GM18951 (cell line): ENCODE data around the gene ANAPC4.

Source experiments
- POLR2A ChIP-seq: IDR thresholded peaks from 4 replicates; pipeline ENCODE4 v1.6.1; 2011; ENCODE audit warnings: mild to moderate bottlenecking; ENCODE audit not compliant: insufficient read length, insufficient read depth; ENCODE audit errors: extremely low read depth
- in situ Hi-C: fragments of 300-500 bp; cut with MboI; formaldehyde crosslinking; loops from one replicate; pipeline ENCODE4 v1.12.0; 2022; ENCODE audit warnings: low sequenced_read_pairs, mixed read lengths, inconsistent platforms; ENCODE audit not compliant: unreplicated experiment

Gene ANAPC4

DNA sequence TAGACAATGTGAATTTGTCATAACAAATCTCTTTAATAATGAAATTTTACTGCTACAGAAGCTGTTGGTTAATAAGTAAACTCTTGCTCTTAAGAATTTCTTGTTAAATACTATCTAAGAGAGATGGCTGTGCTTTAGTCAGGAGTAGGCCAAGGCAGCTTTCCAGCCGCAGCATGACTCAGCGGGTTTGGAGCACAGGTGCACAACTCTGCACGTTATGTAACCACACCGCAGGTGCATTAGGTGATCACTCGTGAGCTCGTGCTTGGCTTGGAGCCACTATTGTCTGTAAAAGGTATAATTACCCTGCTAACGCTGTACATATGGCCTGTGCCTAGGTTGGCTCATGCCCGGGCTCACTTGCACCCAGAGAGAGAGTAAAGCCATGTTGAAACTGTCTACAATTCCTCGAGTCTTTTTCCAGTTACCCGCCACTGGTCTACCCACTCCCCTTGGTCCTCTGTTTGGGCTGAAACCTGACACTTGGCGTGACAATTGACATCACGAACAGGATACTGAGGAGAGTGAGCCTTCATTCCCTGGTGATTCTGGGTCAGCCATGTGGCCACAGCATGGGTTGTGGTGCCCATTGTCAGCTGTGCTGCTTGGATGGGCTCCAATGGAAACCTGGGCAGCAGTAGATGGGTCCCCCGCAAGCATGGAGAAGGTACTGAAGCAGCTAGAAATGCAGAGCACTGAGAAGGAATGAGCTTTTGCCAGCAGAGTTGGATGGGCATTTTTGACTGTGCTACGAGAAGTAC is 18.4 kb upstream of the ANAPC4 start:
- in situ Hi-C loops = loop anchor here (25.0 kb wide), 1 partner anchor 371 kb away; no protein-coding TSS in a partner anchor
- no peak for TF ChIP-seq POLR2A

DNA sequence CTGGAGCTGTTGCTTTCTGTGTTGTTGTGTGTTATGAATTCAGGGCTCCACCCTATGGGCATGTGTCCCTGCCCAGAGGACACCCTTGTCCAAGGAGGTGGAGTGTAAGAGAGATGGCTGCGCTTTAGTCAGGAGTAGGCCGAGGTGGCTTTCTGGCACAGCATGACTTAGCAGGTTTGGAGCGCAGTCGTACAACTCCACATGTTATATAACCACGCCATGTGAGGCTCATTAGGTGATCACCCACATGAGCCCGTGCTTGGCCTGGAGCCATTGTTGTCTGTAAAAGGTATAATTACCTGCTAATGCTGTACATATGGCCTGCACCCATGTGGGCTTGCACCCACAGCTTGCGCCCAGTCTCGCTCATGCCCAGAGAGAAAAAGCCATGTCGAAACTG is 15.8 kb upstream of the ANAPC4 start:
- no peak for TF ChIP-seq POLR2A
- in situ Hi-C loops = loop anchor here (10.0 to 25.0 kb wide), 2 partner anchors 186 to 374 kb away; no protein-coding TSS in a partner anchor

DNA sequence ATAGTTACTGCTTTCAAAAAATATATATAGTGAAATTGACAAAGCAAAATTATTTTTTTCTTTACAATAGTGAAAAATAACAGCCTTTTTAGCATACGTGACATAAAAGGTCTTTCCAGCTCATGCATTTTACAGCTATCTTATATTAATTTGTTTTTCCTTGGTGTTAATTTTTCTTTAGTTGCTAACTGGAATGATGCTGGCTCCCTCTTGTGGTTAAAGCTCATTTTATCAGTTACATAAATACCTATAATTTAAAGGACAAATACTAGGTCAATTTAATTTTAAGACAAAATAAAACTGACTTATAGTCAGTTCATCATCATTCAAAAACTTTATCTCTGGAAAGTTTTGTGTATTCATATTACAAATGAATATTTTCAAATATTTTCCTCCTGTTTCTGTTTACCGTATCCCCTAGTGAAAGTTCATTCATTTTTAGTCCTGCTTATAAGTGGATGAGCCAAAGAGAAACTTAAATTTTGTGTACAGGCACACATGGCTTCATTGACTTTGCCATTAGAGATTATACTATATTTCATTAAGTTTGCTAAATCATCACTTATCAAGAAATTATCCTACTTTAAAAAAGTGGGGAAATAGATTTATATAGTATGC is 9.9 kb upstream of the ANAPC4 start:
- TF ChIP-seq POLR2A = no peak
- in situ Hi-C loops = loop anchor here (10.0 to 25.0 kb wide), 2 partner anchors 192 to 380 kb away; no protein-coding TSS in a partner anchor

DNA sequence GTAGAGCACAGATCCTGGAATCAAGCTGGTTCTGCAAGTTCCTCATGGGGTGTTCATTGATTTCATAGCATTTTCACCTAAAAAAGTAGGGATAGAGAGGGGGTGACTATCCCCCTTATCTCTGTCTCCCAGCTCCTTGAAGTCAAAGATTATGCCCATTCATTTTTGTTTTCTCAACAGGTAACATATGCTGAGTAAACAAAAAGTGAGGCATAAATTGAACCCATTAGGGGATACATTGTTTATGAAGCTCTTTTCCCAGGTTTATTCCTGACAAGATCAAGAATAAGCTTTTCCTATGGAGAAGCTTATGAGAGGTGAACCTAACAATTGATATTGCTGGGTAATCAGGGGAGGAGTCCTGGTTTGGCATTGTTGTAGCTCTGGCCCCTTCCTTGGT is 9.2 kb upstream of the ANAPC4 start:
- no peak for TF ChIP-seq POLR2A
- in situ Hi-C loops = loop anchor here (10.0 to 25.0 kb wide), 2 partner anchors 193 to 381 kb away; no protein-coding TSS in a partner anchor

- in situ Hi-C loops = loop anchor here (10.0 to 25.0 kb wide), 2 partner anchors 194 to 381 kb away; no protein-coding TSS in a partner anchor
- no peak for TF ChIP-seq POLR2A
Observed at GRCh38 chr4:25368315-25368714, 8.7 kb upstream of the ANAPC4 start.

GRCh38 chr4:25370242-25370641 is 6.8 kb upstream of the ANAPC4 start:
- no peak for TF ChIP-seq POLR2A
- in situ Hi-C loops = loop anchor here (25.0 kb wide), 1 partner anchor 383 kb away; no protein-coding TSS in a partner anchor

GRCh38 chr4:25372549-25372948 is 4.5 kb upstream of the ANAPC4 start:
- in situ Hi-C loops = loop anchor here (25.0 kb wide), 1 partner anchor 385 kb away; no protein-coding TSS in a partner anchor

DNA sequence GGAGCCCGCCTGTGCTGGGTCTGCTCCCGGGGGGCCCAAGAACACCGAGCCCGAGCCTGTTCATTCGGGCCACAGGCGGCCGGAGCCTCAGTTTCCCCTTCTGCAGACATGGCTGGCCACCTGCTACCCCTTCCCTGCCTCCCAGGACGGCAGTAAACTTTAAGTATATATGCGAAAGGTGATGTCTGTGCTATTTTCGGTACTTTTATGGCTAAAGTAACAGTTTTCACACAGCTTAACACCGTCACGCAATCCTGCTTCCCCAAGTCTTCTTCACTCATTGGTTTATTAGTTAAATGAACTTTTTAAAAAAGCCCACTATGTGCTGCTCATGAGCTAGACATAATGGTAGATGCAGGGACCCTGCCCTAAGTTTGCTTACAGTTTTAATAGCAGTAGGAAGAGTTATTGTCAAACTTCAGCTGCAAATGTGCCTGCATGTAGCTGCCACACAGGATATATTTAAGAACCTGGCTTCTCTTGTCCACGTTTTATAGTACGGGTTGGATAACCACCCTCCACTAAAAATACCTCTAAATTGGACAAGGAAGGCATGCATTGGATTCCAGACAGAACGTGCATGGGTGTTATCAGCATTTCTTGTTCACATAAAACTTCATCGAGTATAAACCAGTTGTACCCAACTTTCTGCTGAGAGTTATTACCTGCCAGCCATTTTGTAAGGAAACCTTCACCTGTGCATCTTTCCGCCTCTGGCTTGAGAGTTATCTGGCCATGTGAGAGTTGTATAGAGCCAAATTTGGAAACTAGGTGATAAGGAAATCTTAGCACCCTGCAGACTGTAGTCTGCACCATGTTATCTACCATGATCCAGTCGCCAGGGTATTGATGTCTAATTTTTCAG is 741 bp downstream of the ANAPC4 start:
- in situ Hi-C loops = no loop called here
- no peak for TF ChIP-seq POLR2A

DNA sequence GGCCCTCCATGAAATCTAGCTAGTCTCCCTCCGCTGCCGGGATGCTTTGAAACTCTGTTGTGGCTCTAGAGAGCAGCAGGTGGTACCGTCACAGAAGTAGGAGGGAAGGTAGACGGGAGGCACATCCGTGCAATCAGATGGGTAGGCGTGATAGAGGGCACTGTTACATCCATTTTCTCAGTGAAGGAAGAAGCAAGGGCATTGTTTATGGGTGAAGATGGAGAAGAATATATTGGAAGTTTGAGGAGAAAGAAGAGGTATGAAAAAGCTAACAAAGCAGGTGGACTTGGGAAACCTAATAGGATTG is 1.3 kb downstream of the ANAPC4 start:
- in situ Hi-C loops = no loop called here
- no peak for TF ChIP-seq POLR2A

- no peak for TF ChIP-seq POLR2A
- in situ Hi-C loops = no loop called here
Observed at GRCh38 chr4:25379591-25379990, 2.5 kb downstream of the ANAPC4 start.

DNA sequence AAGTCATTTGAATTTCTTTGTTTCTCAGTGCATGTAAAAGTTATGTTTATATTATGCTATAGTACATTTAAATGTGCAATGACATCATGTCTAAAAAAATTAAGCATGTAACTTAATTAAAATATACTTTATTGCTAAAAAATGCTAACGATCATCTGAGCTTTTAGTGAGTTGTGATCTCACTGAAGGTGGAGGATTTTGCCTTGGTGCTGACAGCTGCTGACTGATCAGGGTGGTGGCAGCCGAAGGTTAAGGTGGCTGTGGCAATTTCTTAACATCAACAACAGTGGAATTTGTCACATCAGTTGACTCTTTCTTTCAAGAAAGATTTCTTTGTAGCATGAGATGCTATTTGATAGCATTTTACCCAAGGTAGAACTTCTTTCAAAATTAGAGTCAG is 6.6 kb downstream of the ANAPC4 start:
- TF ChIP-seq POLR2A = no peak
- in situ Hi-C loops = no loop called here

- in situ Hi-C loops = no loop called here
- no peak for TF ChIP-seq POLR2A
Observed at GRCh38 chr4:25386926-25387325, 9.9 kb downstream of the ANAPC4 start.

DNA sequence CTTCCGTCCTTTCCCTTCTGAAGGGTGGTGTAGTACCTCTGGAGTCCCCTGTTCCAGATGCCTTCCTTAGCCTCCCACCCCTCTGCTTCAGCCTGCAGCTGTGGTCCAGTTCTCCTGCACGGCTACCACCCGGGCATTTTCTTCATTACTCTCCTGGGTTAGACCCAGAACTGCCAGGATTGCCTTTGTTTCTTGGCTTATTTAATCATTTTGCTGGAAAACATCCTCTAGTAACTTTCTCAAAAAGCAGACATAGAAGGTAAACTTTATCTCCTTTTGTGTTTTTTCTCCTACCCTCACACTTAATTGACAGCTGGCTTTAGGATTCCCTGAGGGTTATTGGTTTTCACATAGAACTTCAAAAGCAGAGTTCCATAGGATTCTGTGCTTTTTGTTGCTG is 20.2 kb downstream of the ANAPC4 start:
- in situ Hi-C loops = no loop called here
- TF ChIP-seq POLR2A = no peak
